ACC112 (cell line): ENCODE results near the gene SHOC2.

Experiments used
- H2AFZ ChIP-seq: fragments of 200-600 bp; sonication (generic); one replicate; pipeline ENCODE4 v1.6.0; 2017; ENCODE audit warnings: antibody characterized with exemption, low read length; ENCODE audit not compliant: unreplicated experiment
- H3K27ac ChIP-seq: fragments of 200-600 bp; sonication (generic); 2 replicates; pipeline ENCODE4 v1.5.1; 2014; ENCODE audit warnings: low read depth, mild to moderate bottlenecking, antibody characterized with exemption, low read length, moderate library complexity
- H3K27me3 ChIP-seq: fragments of 200-600 bp; sonication (generic); 2 replicates; pipeline ENCODE4 v1.6.1; 2014; ENCODE audit warnings: mild to moderate bottlenecking, antibody characterized with exemption, low read length, moderate library complexity, mixed read lengths; ENCODE audit not compliant: insufficient read depth
- H3K36me3 ChIP-seq: fragments of 200-600 bp; sonication (generic); 2 replicates; pipeline ENCODE4 v1.6.1; 2016; ENCODE audit warnings: mild to moderate bottlenecking, antibody characterized with exemption, low read length, moderate library complexity, mixed read lengths; ENCODE audit not compliant: insufficient read depth
- H3K4me1 ChIP-seq: fragments of 200-600 bp; sonication (generic); one replicate; pipeline ENCODE4 v1.6.1; 2016; ENCODE audit warnings: low read length, mixed read lengths; ENCODE audit not compliant: insufficient read depth, unreplicated experiment, control insufficient read depth
- H3K4me3 ChIP-seq: fragments of 200-600 bp; sonication (generic); 2 replicates; pipeline ENCODE4 v1.5.1; 2014; ENCODE audit warnings: mild to moderate bottlenecking, low read depth, low read length
- H3K79me2 ChIP-seq: fragments of 200-600 bp; sonication (generic); one replicate; pipeline ENCODE4 v1.6.0; 2016; ENCODE audit warnings: low read length; ENCODE audit not compliant: control insufficient read depth, unreplicated experiment, insufficient read depth

The SHOC2 gene

DNA sequence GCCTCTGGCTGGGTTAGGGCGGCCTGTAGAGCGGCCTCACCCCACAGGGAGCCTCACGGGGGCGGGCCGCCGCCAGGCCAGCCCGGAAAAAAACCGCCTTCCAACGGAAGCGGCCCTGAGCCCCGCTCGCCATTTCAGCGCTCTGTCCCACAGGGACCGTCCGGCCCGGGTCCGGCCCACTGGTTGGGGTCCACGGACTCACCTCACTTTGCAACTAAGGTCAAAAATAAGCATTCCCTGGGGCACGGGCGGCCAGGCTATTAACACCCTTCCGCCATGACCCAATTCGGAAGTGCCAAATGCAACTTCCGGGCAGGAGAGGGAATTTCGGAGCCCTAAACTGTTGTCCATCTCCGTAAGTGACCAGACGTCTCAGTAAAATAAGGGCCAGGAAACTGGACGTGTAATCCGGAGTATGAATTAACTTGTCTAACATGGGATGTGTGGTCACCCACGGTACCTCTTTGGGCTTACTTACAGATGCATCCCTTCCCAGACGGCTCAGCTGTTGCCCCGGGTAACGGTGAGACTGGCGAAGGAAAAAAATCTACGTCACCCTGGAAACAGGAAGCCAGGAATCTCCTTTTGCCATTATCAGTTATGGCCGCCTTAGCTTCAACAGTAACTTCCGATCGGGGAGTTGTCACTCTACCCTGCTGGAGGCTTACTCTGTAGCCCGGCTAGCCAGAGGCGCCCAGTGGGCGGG is 608 bp upstream of the SHOC2 start, which contains the start of gene BBIP1:
BBIP1 (minus strand) TSS at position 538 of the 706 bp plus-strand sequence. CDS start 1,023 bp downstream, outside the sequence.
- H3K79me2 ChIP-seq: peaks cover 50% of the 10 kb centered on the region
- H3K27me3 ChIP-seq: no peaks in the 10 kb centered on the region
- H3K36me3 ChIP-seq: 0 out of 2 replicates have a peak, but pooled peaks cover 4% of the 10 kb centered on the region
- H2AFZ ChIP-seq: peak within 1 kb of the TSS; percentile 86
- H3K27ac ChIP-seq: peak within 1 kb of the TSS; percentile 97
- H3K4me3 ChIP-seq: peak within 1 kb of the TSS; percentile 96
- peaks cover 19% of the 10 kb centered on the region for H3K4me1 ChIP-seq

DNA sequence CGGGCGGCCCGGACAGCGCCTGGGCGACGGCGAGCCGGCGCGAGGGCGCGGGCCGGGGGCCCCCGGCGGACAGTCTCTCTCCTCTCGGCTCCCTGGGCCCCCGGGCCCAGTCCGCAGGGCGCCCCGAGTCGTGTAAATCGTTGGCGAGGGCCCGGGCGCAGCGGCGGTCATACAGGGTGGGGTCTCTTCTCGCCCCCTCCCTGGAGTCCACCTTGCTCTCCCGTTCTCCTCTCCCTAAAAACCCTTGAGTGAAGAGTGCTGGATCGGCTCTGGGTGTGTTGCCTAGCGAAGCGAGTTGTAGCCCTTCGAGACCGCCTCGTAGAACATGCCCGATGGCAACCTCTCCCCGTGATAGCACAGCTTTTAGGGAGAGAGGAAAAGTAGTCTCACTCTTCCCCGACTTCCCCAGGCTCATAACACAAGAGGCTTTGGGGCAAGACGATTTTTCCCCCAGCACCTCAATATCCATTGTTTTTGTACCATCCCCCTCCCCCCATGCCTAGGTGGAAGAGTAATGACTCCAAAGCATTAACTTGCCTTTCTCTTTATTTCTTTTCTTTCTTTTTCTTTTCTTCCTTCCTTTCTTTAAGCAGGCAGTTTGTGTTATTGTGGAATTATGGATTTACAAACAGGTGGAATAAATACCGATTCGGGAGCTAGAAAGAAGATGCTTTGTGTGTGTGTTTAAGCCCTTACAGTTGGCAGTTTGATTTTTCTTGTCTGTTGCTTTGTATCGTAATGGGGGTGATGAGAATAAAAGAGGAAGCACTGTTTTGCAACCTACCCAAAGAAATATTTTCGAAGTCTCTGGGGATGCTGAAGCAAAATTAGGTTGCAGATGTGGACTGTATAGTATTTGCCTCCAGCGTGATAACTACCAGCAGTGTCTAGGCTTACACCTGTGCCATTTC is 822 bp downstream of the SHOC2 start:
- no peaks in the 10 kb centered on the region for H3K27me3 ChIP-seq
- H2AFZ ChIP-seq: peak overlapping the region; percentile 5
- H3K36me3 ChIP-seq: no peaks in the 10 kb centered on the region
- H3K27ac ChIP-seq: peak overlapping the region; percentile 71
- H3K79me2 ChIP-seq: peaks cover 59% of the 10 kb centered on the region
- H3K4me3 ChIP-seq: peak overlapping the region; percentile 96
- H3K4me1 ChIP-seq: peaks cover 19% of the 10 kb centered on the region

DNA sequence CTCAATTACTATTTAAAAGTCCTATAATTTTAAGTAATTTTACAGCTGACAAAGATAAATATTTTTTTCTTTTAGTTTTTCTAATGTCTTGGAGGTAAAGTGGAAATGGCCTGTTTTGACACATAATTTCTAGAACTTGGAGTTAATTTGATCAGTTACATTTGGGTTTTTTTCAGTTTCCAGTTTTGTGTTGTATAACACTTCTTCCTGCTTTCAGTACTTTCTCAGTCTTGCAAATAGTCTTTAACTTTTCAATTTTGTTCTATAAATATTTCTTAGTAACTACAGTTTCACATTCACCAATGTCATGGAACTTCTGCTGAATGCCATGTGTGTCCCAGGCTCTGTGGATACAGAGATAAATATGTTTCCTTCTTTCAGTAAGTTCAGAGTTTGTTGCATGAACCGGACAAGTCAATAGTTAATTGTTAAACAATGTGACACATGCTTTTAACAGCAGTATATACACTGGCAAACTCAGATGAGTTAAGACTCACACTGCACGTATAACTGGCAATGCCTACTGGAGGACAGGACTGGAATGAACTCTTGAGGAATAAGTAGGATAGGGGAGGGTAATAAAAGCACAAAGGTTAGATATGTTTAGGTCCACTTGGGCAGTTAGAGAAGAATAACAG is 4.6 kb downstream of the SHOC2 start:
- Histone ChIP-seq H3K27me3 (no peaks in the 10 kb centered on the region), H2AFZ (no peak overlapping the region), H3K79me2 (peaks cover 82% of the 10 kb centered on the region), H3K36me3 (no peaks in the 10 kb centered on the region), H3K27ac (no peak overlapping the region), H3K4me3 (no peak overlapping the region), H3K4me1 (peaks cover 7% of the 10 kb centered on the region)

DNA sequence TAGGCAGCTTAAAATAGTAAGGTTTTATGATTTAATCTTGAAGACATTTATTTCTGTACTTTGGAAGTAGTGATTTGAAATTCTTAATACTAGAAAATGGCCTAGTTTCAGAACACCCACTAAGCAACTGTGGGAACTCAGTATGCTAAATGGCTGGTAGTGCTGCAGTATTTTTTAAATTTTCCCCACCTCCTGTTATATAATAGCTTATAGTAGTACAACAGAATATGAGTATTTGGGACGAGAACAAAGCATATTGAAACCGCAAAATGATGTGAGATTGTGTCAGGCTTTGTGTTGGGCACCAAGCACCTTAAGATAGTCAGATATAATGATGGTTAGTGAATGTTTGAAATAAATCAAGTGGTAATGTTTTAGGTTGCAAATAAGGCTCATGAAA is 8.1 kb downstream of the SHOC2 start:
- peaks cover 7% of the 10 kb centered on the region for H3K4me1 ChIP-seq
- H3K4me3 ChIP-seq: no peak overlapping the region
- H3K36me3 ChIP-seq: no peaks in the 10 kb centered on the region
- H3K79me2 ChIP-seq: peaks cover 85% of the 10 kb centered on the region
- no peaks in the 10 kb centered on the region for H3K27me3 ChIP-seq
- no peak overlapping the region for H2AFZ ChIP-seq
- no peak overlapping the region for H3K27ac ChIP-seq

DNA sequence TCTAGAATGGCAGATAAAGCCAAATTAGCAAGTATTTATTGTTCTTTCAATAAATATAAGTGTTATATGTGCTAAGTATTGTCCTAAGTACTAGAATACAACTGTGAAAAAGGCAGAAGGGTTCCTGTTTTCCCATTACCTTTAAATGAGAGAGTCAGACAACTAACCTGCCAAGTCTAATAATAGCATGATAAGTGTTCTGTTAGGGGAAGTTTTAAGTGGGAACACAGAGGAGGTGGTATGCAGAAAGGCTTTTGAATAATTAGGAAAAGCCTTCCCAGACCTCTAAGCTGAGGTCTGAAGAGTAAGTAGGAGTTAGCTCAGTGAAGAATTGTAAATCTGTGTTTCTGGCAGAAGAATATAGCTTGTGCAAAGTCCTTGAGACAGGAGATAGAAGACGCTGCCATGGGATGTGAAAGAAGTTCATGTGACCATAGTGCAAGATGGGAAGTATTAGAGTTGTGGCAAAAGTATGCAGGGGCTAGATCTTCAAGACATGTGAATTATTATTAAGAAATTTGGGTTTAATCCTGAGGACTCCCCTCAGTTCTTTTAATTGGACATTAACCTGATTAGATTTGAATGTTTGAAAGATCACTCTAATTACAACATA is 12.5 kb downstream of the SHOC2 start:
- H3K4me1 ChIP-seq: peaks cover 5% of the 10 kb centered on the region
- no peak overlapping the region for H3K27ac ChIP-seq
- no peaks in the 10 kb centered on the region for H3K27me3 ChIP-seq

DNA sequence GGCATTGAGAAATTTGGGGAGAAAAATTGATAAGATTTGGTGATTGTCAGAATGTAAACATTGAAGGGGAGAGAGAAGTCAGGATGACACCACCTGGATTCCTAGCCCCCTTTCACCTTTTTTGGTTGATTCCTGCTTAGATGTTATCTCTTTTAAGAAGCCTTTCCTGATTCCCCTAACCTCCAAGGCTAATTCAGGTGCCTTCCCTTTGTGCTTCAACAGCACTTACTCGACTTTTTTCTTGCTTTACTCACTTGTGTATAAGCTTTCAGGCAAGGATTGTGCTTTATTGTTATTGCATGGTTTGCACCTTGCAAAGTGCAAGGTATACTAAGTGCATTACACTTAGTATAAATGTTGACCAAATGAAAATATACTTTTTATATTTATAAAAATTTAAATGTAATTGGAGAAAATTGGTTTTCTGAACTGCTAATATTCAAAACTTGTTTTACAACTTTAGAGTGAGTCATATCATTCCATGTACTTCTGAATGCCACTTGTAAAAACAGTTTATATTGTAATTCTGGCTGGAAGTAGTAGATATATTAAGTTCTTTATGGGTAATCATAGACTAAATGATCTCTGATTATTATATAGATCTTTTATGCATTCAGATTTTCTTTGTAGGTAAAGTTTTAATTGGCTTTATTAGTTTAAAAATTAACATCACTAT is 13.2 kb downstream of the SHOC2 start:
- H2AFZ ChIP-seq: no peak overlapping the region
- peaks cover 86% of the 10 kb centered on the region for H3K79me2 ChIP-seq
- no peaks in the 10 kb centered on the region for H3K36me3 ChIP-seq
- no peak overlapping the region for H3K4me3 ChIP-seq
- H3K27me3 ChIP-seq: no peaks in the 10 kb centered on the region
- peaks cover 5% of the 10 kb centered on the region for H3K4me1 ChIP-seq
- H3K27ac ChIP-seq: no peak overlapping the region

More for the DNA sequence above, 12.5 kb downstream of the SHOC2 start:
- Histone ChIP-seq H3K36me3 (no peaks in the 10 kb centered on the region), H3K4me3 (no peak overlapping the region), H2AFZ (no peak overlapping the region), H3K79me2 (peaks cover 87% of the 10 kb centered on the region)

DNA sequence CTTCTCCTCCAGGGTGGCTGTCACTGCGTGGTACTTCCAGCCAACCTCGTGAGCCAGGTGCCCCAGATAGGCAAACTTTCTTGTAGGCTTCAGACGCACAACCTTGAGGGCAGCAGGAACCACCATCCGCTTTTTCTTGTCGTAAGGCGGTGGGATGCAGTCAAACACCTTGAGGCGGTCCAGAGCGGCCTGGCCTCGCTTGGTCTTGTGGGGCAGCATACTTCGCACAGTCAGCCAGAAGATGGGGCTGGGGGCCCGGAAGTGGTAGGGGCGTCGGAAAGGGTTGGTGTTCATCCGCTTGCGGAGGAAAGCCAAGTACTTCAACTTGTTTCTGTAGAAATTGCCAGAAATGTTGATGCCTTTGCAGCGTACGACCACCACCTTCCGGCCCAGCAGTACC is 17.4 kb downstream of the SHOC2 start:
- Histone ChIP-seq H3K79me2 (peaks cover 86% of the 10 kb centered on the region), H3K36me3 (no peaks in the 10 kb centered on the region), H3K27ac (no peak overlapping the region), H3K4me3 (no peak overlapping the region), H3K4me1 (peaks cover 5% of the 10 kb centered on the region), H2AFZ (no peak overlapping the region), H3K27me3 (no peaks in the 10 kb centered on the region)

DNA sequence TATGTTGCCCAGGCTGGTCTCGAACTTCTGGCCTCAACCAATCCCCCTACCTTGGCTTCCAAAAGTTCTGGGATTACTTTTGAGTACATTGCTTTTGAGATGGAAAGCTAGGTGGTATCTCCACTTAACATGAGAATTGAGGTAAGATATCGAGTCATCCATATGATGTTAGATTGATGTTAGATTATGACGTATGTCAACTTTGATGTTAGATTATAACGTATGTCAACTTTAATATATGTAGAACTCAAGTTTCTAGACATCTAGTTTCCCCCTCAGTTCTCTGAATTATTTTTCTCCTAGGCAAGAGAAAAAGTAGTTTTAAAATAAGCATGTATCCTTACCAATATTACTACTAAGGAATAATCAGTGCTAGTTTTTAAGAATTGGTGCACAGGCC is 20.0 kb downstream of the SHOC2 start:
- no peak overlapping the region for H3K4me3 ChIP-seq
- H3K27ac ChIP-seq: no peak overlapping the region
- H3K36me3 ChIP-seq: peaks cover 8% of the 10 kb centered on the region
- H3K79me2 ChIP-seq: peaks cover 88% of the 10 kb centered on the region
- no peak overlapping the region for H2AFZ ChIP-seq
- H3K4me1 ChIP-seq: peaks cover 22% of the 10 kb centered on the region
- H3K27me3 ChIP-seq: no peaks in the 10 kb centered on the region

DNA sequence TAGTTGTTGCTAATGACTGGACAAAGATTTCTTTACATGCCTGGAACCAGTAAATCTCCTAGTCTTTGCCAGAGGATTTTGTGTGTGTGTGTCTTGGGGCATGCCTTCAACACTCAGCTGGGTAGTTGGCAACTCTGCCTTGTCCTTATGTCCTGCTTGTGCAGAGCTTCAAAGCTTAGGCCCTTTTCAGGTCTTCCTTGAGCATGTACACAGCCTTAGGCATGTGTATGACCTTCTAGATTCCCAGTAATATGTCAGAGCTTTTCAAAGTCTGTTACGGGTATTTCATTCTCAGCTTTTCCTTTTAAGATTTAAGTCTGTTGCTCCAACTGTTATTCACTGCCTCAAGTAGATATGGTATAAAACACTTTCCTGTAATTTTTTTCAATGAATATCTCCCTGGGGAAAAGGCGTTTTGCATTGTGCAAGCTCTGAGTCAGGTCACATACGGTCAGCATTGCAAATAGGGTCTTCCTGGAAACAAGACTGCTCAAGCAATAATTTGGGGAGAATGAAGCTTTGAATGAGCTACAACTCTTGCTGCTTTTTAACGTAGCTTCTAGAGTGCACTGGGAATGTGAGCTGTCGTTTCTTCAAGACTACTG is 25.5 kb downstream of the SHOC2 start:
- Histone ChIP-seq H3K27me3 (no peaks in the 10 kb centered on the region), H3K27ac (peak overlapping the region; percentile 69), H3K36me3 (peaks cover 13% of the 10 kb centered on the region), H3K79me2 (peaks cover 78% of the 10 kb centered on the region), H3K4me3 (peak overlapping the region; percentile 54), H2AFZ (no peak overlapping the region), H3K4me1 (peaks cover 42% of the 10 kb centered on the region)
